HG02885 (cell line): Measurements from ENCODE around the gene PTGIS.
"Not testable (repeated sequence)": the region's sequence is repeated elsewhere in the genome, so short reads cannot be mapped to it uniquely, and the experiment has no call there.

Experiments
- ATAC-seq: cut with Tn5 transposase; IDR thresholded peaks from one replicate; pipeline ENCODE4 v1.9.1; 2021; ENCODE audit warnings: mild to moderate bottlenecking; ENCODE audit not compliant: unreplicated experiment, poor library complexity

The PTGIS gene

DNA sequence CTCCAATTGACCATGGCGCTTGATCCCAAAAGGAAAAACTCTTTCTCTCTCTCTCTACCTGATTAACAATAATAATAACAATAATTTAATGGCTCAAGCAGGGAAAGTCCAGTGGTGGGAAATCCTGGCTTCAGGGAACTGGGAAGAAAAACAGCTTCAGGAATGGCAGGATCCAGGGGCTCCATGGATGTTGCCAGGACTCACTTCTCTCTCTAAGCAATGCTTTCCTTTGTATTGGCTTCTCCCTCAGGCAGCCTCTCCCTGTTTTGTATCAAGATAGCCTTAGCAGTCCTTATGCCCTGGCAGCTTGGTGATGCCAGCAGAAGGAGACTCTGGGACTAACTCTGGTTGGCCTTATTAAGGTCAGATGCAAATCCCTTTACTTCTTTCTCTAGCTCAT lies 13.5 kb upstream of the PTGIS start:
- no peak for ATAC-seq

DNA sequence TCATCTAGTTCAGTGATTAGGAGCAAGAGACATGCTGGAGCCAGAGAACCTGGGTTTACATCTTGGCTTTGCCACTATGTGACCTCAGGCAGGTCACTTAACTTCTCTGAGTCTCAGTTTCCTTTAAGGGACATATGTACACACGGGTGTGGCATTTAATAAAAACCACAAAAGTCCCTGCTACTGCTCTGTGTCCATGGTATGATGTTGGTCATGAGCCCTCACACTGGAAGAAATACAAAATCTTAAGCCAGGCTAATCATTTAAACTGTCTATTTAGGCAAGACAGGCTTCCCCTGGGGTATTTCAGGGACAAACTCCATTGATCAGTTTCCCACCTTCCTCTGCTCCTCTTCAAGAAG lies 12.9 kb upstream of the PTGIS start:
- no peak for ATAC-seq

DNA sequence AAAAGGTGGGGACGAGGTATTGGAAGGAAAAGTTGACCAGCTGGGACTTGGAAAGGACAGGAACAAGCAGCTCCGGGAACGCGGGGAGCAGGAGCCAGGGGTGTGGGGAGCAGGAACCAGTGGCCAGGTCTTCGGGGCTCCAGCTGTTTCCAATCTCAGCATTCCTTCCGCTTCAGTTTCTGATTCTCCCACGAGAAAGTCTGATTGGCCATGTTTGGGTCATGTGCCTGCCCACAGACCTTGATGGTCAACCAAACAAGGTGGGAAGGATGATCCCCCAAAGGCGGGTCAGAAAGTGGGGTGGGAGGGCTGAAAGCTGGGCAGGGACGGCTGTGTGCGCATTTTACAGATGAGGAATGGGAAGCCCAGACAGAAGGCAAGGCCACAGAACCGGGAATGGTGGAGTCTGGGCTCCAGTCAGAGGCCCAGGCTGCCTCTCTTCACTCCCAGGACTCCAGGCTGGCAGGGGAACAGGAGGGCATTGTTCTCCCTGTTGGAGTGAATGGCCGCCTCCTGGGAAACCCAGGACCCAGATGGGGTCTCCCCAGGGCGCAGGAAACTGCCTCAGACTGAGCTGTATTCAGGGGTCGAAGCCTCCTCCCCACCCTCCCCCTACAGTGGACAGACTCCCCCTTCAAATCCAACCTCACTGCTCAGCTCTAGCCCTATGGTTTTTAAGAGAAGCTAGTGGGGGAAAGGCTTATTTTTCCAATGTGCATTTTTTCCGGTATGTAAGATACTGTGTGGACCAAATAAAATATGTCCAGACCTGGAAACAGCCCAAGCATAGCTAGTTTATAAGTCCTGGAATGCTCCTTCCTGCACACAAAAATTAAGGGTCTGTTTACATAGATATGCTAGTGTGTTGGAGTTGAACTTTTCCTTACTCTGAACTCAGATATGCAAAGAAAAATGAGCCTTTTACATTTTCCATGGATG lies 12.2 kb upstream of the PTGIS start:
- no peak for ATAC-seq

DNA sequence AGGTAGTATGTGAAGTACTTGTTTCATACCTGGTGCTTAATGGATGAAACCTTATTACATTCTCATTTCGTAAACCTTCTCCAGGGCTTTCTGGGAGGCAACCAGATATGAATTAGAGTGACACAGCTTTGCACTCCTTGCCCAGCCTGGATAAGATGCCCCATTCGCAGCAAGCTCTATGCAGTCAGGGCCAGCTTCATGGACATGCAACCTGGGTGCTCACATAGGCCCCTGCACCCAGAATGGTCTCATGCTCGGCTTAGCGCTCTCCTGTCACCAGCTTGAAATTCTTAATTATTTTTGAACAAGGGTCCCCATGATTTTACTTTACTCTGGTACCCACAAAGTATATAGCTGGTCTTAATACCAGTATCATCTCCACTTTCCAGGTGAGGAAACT lies 11.3 kb upstream of the PTGIS start:
- ATAC-seq, result no peak

DNA sequence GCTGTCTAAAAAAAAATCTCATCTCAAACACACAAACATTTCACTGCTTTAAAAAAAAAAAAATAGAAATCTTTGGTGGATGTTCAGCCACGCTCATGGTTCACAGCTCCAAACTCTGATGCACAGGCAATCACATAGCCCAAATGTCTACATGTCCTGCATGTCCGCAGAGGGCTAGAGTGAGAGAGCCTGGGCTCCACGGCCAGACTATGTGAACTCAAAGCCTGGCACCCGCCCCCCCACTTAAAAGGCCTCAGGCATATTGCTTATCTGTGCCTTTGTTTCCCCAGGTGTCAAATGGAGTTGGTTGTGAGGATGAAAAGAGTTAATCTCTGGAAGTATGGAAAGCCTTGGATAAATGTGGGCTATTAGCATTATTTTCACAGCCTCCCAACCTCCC lies 10.5 kb upstream of the PTGIS start:
- no peak for ATAC-seq

DNA sequence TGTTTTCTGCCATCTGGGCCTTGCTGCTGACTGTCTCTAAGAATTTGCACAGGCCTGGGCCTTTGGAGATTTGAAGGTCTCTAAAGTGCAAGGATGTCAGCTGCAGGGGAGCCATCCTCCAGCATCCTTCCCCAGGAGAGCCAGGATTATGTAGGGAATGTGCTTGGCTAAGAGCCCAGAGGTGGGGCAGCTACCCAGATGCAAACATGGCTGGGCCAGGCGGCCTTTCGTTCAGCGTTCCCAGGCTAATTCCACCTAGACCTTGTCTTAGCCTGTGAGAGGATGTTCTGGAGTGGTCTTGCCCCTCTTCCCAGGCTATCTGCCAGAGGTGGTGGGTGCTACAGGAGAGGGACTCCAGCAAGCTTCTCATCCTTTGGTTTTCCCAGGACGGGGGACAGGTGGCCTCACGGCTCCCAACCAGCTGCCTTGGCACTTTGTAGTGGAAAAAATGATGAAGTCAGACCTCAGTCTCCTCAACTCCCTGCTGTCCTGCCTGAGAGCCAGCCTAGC lies 7.7 kb upstream of the PTGIS start:
- ATAC-seq, result no peak

DNA sequence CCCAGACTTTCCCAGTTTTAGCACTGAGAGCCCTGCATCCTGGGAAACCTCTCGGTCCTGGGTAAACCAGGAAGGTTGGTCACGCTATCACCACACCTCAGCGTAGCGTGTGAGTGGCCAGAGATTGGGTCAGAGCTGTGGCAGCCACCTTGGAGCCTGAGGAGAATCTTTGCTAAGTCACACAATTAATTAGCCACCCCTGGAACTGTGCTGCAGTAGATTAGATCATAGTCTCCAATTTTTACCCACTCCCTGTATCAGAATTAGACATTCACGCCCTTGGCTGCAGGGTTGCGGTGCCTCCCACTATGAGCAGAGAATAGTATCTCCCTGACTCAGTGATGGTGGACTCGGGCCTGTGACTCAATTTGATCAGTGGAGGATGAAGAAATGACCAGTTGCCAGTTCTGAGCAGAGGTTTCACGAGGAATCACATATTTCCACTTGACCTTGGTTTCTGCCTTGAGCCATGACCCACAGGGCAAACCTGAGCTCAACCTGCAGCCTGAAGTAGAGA lies 6.0 kb upstream of the PTGIS start:
- ATAC-seq, result no peak

DNA sequence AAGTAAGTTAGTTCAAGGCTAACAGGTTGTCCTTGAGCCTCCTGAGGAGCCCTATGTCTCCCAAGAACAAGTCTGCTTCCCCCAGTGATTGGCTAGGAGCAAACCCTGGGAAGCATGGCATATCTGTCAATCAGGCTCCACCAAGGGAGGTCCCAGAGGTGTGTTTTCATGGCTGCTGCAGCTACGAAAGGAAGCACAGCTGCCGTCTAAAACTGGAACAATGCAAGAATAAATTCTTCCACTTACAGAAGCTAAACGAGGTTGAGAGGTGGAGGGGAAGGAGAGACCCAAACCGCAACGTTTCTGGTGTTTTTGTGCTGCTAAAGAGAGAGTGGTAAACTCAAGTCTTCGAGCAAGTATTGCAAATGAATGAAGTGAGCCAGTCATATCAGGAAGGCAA lies 4.9 kb upstream of the PTGIS start:
- ATAC-seq, result no peak

DNA sequence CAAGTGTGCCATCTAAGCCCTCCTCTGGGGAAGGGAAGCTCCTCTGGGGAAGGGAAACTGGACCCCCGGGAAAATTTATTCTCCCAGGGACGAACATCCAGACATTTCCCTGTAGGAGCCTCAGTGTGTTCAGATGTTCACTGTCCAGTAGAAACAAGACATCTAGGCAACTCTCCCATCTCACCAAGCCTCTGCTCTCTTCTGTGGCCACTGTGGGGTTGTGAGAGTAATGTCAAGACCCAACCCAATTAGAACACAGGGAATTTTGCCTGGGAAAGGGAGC lies 3.6 kb upstream of the PTGIS start:
- no peak for ATAC-seq

DNA sequence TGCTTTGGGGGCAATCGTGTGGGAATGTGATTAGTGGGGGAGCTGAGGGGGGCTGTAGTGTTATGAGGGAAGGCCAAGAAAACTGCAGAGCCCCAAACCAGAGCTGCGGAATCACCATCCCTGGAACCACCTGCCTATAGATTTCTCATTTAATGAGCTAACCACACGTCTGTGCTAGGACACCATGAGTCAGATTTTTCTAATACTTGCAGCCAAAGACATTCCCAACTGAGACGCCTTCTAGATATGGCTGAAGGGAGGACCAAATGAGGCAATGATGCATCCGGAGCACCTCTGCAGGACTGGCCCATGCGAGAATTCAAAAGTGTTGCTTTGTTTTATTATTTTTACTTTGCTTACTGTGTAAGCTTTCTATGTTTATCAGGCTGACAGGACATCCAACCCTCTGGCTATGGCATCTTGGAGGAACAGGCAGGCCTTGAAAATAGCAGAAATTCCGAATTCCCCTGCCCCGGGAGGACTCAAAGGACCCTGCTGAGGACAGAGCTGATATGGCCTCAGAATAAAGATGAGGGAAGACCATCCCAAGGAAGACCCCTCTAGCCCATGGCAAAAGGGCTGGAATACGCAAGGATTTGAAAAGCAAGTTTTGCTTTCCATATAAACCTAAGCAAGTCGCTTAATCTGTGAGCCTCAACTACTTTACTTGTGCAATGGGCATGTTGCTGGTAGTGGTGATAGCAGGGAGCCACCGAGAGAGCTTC lies 3.1 kb upstream of the PTGIS start:
- no peak for ATAC-seq

DNA sequence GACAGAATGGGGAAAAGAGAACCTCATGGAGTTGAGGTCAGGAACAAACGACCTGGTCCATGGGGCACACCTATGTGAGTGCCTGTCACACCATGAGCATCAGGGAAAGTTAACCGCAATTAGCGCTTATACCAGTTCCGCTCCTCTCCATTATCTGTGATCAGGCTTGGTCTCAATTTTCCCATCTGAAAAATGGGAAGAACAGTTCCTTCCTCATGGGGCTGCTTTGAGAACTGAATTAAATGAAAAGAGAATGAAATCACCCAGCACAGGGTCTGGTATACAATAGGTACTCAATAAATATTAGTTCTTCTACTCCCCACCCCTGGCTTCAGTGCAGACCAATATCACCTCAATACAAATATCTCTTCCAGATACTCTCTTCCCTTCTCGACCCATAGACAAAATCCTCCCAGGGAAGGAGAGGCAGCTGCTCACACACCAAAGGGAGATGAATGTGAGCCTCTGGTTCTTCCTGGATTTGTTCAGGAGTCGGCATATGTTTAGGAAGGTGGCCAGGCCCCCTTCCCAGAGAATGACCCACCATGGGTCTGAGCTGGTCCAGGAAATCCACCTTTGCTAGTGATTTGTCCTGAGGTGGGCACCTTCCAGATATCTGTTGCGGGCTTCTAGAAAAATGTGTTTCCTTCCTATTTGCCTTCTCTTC lies 2.4 kb upstream of the PTGIS start:
- ATAC-seq, result no peak

DNA sequence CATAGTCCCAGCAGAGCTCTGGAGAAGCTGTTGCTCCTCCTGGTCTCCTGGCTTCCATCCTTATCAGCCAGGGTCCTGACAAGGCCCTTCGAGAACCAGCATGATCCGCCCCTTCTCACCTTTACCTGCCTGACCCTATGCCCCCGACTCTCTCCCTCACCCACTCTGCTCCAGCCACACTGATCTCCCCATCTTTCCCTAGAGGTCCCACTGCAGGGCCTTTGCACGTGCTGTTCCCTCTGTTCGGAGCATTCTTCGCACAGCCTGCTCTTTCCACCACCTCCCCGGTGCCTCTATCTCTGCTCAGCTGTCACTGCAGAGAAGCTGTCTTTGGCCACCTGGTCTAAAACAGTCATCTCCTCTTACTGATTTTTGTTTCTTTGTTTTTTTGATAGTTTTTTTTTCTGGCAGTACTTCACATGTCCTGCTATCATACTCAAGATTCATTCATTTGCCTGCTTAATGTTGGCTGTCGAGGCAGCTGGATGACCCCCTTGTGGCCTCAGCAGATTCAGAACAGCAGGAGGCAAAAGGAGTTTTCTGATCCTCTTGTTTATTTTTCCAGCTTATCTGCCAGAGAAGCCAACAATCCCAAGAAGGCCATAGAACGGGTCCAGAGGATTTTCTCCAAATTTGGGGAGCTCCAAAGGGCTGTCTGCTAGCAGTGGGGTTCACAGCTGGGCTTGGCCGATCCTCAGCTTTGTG lies 1.6 kb upstream of the PTGIS start:
- ATAC-seq, result no peak

DNA sequence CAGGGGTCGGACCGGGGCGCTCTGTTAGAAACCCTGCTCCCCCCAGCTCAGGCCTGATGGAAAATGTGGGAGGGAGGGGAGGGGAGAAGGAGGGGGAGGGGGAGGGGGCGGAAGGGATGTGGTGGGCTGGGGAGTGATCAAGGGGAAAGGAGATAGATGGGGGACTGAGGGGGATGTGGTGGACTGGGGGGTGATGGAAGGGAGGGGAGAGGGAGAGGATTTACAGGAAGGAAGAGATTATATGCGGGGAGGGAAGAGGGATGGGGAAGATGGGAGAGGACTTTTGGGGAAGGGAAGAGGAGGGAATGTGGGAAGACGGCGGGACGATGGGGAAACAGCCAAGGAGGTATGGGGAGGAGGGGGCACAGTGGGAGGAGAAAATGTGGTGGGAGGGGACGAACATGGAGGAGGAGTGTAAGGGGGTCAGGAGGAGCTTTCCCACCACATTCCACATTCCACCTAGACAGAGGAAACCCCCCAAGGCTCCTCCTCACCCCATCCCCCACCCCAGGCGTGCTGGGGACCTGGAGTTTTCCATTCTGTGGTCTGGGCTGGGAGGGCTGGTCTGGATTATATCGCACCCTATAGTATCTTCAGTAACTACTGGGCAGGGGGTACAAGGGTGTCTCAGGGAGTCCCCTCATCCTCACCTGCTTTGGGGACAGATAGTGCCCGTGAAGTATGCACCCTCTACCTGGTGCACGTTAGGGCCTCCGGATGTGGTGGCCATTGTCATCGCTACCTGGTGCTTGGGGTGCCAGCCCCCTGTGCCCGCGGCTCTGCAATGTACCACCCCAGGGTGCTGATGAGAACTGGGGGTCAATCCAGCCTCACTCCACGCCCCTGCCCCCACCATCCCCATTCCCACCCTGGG lies 578 bp upstream of the PTGIS start:
- ATAC-seq, result no peak

DNA sequence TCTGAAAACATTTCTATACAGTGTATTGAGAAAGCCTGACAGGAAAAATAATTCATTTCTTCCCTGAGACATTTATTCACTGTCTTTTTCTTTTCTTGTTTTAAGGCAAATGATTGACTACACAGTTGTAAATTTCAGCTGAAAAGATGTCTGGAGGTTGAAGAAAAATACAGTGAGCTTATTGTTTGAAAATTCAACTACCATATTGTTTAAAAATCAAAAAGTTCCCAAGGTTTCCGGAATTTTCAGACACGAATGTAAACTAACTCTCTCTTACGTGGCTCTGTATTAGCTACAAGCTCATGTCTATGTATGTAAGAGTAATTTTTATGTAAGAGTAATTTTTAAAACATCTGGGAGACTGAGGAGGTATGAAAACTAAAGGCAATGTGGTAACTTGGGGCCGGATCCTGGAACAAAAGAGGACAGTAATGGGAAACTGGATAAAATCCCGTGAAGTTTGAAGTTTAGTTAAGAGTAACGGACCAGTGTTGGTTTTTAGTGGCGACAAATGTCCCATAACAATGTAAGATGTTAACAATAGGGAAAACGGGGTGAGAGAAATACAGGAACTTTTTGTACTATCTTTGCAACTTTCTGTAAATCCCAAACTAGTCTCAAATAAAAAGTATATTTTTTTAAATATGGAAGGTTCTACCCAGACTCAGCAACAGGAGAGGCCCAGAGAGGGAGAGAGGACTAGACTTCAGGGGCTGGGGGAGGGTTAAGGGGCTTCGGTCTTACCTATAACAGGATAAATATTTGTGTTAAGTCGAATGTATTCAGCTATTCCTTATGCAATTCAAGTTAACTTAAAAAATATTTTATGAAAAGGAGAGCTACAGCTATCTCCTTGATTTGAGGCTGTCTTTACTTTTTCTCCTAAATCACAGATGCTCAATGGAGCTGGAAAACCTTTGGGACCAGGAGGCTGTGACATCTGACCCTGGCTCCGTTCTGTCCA lies 1.3 kb downstream of the PTGIS start:
- ATAC-seq, result no peak

DNA sequence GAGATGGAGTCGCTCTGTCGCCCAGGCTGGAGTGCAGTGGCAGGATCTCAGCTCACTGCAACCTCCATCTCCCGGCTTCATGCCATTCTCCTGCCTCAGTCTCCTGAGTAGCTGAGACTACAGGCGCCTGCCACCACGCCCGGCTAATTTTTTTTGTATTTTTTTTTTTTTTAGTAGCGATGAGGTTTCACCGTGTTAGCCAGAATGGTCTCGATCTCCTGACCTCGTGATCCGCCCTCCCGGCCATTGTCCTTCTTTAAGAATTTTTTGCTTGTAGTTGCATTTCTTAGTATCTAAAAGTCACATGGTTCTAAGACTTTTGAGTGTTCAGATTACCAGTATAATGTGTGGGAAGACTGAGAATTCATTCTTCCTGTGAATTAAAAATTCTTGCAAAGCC lies 2.9 kb downstream of the PTGIS start:
- ATAC-seq, result not testable (repeated sequence)

DNA sequence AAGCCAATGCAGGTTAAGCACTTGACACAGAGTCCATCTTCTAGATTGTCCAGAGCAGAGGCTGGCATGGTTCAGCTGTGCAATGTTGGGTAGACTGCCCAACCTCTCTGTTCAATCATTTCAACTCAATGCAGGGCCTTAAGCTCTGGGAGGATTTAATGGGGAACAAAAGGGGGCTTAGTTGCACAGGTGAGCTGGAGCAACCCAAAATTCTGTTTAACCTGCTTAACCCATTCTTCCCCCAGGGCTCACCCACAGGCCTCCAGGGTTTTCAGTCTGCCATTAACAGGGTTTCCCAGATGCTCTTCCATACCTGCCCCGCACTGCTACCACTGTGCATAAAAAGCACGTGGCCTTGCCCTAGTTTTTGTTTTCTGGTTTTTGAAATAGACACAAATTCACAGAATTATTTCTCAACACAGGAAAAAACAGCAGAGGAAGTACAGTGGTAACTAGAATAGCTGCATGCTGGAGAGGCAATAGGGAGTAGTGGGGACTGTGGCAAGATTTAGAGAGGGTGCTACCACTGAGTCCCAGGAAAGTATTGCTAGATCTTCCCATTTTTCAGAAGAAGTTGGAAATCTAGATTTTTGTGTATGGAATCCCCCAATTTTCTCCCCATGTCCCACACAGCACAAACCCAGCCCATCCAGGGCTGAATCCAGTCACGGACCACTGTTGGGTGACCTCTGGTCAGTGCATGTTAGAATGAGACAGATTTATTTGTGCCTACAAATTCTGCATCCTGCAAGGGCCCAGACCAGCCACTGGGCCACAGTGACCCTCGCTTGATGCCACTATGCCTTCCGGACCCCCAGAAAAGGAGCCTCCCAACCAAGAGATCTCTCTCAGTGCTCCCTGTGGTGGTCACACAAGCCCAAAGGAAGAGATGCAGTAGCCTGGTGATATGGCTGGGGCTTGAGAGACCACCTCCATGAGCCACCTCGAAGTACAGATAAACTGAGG lies 4.6 kb downstream of the PTGIS start:
- no peak for ATAC-seq

DNA sequence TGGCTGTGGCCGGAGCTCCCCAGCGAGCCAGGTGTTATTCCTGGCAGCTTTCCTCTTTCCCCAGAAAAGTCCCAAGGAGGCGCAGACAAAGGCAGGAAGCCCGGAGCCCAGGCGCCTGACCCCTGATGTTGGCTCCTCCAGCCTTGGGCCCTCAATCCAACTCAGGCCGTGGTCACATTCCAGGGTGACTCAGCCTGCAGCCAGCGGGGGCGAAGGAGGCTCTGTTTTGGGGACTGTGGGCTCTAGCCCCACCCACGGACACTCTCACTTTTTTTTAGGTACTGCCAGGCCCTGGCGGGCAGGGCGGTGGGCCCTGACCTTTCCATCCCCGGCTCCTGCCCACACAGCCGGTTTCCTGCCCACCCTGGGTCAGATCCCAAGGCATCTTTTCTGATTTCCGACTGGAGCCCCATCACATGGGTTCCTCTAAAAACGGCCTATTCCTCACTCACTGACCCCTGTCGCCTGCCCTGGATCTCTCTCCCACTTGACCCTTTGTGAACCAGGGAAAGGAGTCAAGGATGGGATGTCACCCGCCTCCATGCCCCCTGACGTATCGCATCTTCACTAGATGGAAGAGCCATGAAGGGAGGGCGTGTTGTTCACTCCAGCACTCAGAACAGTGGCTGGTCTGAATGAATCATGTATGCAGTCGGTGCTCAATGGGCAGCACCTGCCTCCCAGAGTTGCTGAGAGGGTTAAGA lies 5.5 kb downstream of the PTGIS start:
- ATAC-seq, result no peak
